ENCODE data around the gene ZBTB7C.

ZBTB7C gene

GRCh38 chr18:48407358-48407757, 1.8 kb downstream of the ZBTB7C start:
- Histone ChIP-seq H3K27ac (no peak overlapping the region), H3K9me3 (no peaks in the 10 kb centered on the region), H3K4me1 (ENCODE audit: control insufficient read depth in 1 of 2, insufficient read depth in 1 of 2, low read depth in 1 of 2, low read length in 1 of 2) (peaks cover 11 to 20% of the 10 kb centered on the region in 2 experiments), H3K27me3 (peaks cover 99% of the 10 kb centered on the region), H3K4me3 (ENCODE audit: low read depth in 1 of 2, low read length in 1 of 2) (no peak overlapping the region), H3K36me3 (no peaks in the 10 kb centered on the region)
- TF ChIP-seq, protein P1, sequence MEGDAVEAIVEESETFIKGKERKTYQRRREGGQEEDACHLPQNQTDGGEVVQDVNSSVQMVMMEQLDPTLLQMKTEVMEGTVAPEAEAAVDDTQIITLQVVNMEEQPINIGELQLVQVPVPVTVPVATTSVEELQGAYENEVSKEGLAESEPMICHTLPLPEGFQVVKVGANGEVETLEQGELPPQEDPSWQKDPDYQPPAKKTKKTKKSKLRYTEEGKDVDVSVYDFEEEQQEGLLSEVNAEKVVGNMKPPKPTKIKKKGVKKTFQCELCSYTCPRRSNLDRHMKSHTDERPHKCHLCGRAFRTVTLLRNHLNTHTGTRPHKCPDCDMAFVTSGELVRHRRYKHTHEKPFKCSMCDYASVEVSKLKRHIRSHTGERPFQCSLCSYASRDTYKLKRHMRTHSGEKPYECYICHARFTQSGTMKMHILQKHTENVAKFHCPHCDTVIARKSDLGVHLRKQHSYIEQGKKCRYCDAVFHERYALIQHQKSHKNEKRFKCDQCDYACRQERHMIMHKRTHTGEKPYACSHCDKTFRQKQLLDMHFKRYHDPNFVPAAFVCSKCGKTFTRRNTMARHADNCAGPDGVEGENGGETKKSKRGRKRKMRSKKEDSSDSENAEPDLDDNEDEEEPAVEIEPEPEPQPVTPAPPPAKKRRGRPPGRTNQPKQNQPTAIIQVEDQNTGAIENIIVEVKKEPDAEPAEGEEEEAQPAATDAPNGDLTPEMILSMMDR (IDR thresholded peaks at IDR 0.05) = no peak

DNA sequence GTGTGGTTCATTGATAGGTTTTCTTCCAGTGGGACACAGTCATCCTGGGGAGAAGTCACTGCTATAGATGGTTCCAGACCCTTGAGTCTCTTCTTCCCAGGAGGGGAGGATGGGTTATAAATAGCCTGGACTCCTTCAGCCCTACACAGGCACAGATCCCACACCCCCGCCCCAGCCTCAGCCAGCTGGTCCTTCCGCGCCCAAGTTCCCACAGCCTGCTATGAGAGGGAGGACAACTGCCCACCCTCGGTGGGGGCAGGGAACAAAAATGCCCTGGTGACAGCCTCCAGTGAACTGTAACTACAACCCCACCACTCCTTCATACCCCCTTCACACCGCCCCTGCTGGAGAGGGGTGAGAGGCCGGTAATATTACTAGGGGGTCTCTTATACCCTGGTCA, 3.2 kb downstream of the ZBTB7C start:
- Histone ChIP-seq H3K27ac (no peak overlapping the region), H3K36me3 (no peaks in the 10 kb centered on the region), H3K4me3 (ENCODE audit: low read depth in 1 of 2, low read length in 1 of 2) (no peak overlapping the region), H3K9me3 (no peaks in the 10 kb centered on the region), H3K4me1 (ENCODE audit: control insufficient read depth in 1 of 2, insufficient read depth in 1 of 2, low read depth in 1 of 2, low read length in 1 of 2) (peaks cover 11 to 20% of the 10 kb centered on the region in 2 experiments), H3K27me3 (peaks cover 99% of the 10 kb centered on the region)
- TF ChIP-seq, protein P1 (IDR thresholded peaks at IDR 0.05) = no peak

- Histone ChIP-seq H3K4me1 (ENCODE audit: control insufficient read depth in 1 of 2, insufficient read depth in 1 of 2, low read depth in 1 of 2, low read length in 1 of 2) (peaks cover 5 to 13% of the 10 kb centered on the region in 2 experiments), H3K9me3 (no peaks in the 10 kb centered on the region), H3K27ac (no peak overlapping the region), H3K27me3 (peaks cover 99% of the 10 kb centered on the region), H3K4me3 (ENCODE audit: low read depth in 1 of 2, low read length in 1 of 2) (no peak overlapping the region), H3K36me3 (no peaks in the 10 kb centered on the region)
- TF ChIP-seq, protein P1 (IDR thresholded peaks at IDR 0.05) = no peak
Observed at GRCh38 chr18:48404716-48405507, 4.3 kb downstream of the ZBTB7C start.

DNA sequence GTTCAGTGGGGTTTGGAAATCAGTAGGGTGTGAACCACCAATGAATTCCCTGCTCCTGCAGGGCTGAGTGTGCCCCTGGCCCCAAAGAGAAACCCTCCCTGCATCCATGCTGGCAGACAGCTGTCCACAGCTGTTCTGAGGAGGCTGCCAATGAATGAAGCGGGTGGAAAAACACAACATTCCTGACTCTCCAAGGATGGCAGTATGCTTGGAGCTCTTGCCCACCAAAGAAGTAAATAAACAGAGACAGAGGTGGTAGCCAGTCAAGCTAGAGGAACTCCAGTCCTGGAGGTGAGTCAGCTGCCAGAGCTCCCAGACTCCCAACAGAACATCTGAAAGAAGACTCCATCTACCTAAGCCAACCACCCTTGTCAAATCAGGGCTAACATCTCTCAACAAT, 6.2 kb downstream of the ZBTB7C start:
- TF ChIP-seq, protein P1 (IDR thresholded peaks at IDR 0.05) = no peak
- Histone ChIP-seq H3K9me3 (no peaks in the 10 kb centered on the region), H3K4me3 (ENCODE audit: low read depth in 1 of 2, low read length in 1 of 2) (no peak overlapping the region), H3K27ac (no peak overlapping the region), H3K36me3 (no peaks in the 10 kb centered on the region), H3K27me3 (peaks cover 99% of the 10 kb centered on the region), H3K4me1 (ENCODE audit: control insufficient read depth in 1 of 2, insufficient read depth in 1 of 2, low read depth in 1 of 2, low read length in 1 of 2) (no peaks in the 10 kb centered on the region)

DNA sequence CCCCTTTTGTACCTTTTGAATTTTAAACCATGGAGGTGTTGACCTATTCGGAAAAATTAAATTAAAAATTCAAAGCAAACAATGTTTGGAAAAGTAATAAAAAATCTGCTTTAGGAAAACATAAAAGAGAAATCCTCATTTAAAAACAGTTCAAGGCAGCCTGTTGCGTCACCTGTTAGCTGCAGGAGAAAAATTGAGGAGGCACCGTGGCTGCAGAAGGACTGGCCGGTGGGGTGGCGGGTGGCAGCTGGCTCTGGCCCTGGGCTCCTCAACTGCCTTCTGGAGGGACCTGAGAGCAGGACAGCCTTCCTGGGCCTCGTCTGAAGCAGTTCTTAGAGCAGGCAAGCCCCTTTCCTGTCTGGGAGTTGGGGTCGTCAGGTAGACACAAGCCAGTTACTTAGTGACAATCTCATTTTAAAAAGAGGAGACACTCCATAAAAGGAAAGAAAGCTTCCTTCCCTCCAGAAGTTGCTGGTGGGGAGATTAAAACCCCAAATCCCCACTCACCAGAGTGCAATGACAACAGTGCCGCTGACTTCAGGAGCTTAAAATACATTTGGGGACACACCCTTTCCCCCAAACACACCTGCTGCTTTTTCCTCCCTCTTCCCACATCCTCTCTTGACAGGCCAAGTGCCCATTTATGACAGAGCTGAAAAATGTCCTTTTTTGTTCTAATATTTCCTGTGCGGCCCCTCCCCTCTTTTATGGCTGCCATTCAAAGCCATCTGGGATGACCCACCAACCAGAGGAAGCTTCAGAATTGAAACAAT, 9.7 kb downstream of the ZBTB7C start:
- TF ChIP-seq, protein P1 (IDR thresholded peaks at IDR 0.05) = no peak
- H3K27me3 ChIP-seq = peaks cover 99% of the 10 kb centered on the region

More for the DNA sequence above, 9.7 kb downstream of the ZBTB7C start:
- H3K27ac ChIP-seq = no peak overlapping the region
- no peaks in the 10 kb centered on the region for H3K4me1 ChIP-seq (ENCODE audit: control insufficient read depth in 1 of 2, insufficient read depth in 1 of 2, low read depth in 1 of 2, low read length in 1 of 2)
- no peaks in the 10 kb centered on the region for H3K36me3 ChIP-seq
- no peaks in the 10 kb centered on the region for H3K9me3 ChIP-seq
- H3K4me3 ChIP-seq (ENCODE audit: low read depth in 1 of 2, low read length in 1 of 2) = no peak overlapping the region

Data from neutrophil (primary cell).